OCI-LY3 (cell line): ENCODE measurements around the gene ETV6.

Experiments used
- EZH2phosphoT487 ChIP-seq: fragments of 200-600 bp; shearing (Covaris generic); IDR thresholded peaks from 2 replicates; pipeline ENCODE4 v1.6.1; 2018; ENCODE audit warnings: antibody characterized with exemption, mixed run types, low read depth
- TF ChIP-seq, protein P1 (sequence below): fragments of 200-600, 300-600 bp; sonication (generic); IDR thresholded peaks from 2 replicates; pipeline ENCODE4 v1.5.1; 2014; ENCODE audit warnings: antibody characterized with exemption, low read length, low read depth

DNA sequence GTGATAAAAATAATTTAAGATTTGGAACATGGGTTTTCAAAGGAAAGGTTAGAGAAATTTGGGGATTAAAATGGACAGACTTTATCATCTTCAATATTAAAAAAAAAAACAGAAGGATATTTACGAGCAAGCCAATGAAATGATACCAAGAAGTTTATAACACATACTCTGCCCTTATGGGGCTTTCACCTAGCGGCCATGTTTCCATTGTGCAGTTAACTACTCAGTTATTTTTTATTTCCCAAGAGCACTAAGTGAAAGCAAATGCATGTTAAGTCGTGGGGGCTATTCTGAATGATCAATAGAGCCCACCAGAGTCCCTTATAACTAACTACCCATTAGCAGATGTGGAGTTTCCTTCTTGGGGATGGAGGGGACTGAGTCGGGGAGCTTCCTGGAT lies 53.9 kb downstream of the ETV6 start:
- TF ChIP-seq, protein P1, sequence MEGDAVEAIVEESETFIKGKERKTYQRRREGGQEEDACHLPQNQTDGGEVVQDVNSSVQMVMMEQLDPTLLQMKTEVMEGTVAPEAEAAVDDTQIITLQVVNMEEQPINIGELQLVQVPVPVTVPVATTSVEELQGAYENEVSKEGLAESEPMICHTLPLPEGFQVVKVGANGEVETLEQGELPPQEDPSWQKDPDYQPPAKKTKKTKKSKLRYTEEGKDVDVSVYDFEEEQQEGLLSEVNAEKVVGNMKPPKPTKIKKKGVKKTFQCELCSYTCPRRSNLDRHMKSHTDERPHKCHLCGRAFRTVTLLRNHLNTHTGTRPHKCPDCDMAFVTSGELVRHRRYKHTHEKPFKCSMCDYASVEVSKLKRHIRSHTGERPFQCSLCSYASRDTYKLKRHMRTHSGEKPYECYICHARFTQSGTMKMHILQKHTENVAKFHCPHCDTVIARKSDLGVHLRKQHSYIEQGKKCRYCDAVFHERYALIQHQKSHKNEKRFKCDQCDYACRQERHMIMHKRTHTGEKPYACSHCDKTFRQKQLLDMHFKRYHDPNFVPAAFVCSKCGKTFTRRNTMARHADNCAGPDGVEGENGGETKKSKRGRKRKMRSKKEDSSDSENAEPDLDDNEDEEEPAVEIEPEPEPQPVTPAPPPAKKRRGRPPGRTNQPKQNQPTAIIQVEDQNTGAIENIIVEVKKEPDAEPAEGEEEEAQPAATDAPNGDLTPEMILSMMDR = no peak
- TF ChIP-seq EZH2phosphoT487 = no peak
